Thyroid gland (tissue), 4 donors: ENCODE data around the gene DPP3. TPM values are rescaled to one million over a fixed set of nuclear protein-coding genes. Genes with fewer than 3 reads are reported as not detected.
"Not testable (repeated sequence)": the region's sequence is repeated elsewhere in the genome, so short reads cannot be mapped to it uniquely, and the experiment has no call there.

ENCODE experiments used
- DNase-seq, 2 donors: peaks; one replicate each; pipeline ENCODE4 v3.0.0-alpha.2; 2019
- H3K27ac ChIP-seq, 3 donors: fragments of 200-600 bp; sonication (generic); 1 replicate in 2 of 3; 2 replicates in 1 of 3; pipeline ENCODE4 v1.5.1; 2016 to 2019; ENCODE audit warnings: mild to moderate bottlenecking in 1 of 3, moderate library complexity in 1 of 3
- H3K27me3 ChIP-seq: fragments of 200-600 bp; sonication (generic); one replicate; pipeline ENCODE4 v1.5.1; 2019
- H3K36me3 ChIP-seq, 2 donors: fragments of 200-600 bp; sonication (generic); one replicate each; pipeline ENCODE4 v1.5.1; 2016 to 2019
- H3K4me1 ChIP-seq, 2 donors: fragments of 200-600 bp; sonication (generic); one replicate each; pipeline ENCODE4 v1.5.1; 2017 to 2019
- H3K4me3 ChIP-seq, 3 donors: fragments of 200-600 bp; sonication (generic); replicated peaks in 1 of 3; 1 replicate in 2 of 3; 2 replicates in 1 of 3; pipeline ENCODE4 v1.5.1; 2016; ENCODE audit warnings: mild to moderate bottlenecking in 1 of 3
- H3K9me3 ChIP-seq: fragments of 200-600 bp; sonication (generic); one replicate; pipeline ENCODE4 v1.5.1; 2017
- POLR2A ChIP-seq, 2 donors: fragments of 450-650 bp; IDR thresholded peaks; one replicate each; pipeline ENCODE4 v1.6.1; 2017; ENCODE audit warnings: antibody characterized with exemption in 2 of 2, mild to moderate bottlenecking in 2 of 2, moderate library complexity in 1 of 2
- WGBS, 2 donors: methylation state at CpG; one replicate each; pipeline ENCODE4 v1.1.5; 2017; 5-methylcytosine and 5-hydroxymethylcytosine counted together
- intact Hi-C: fragments of 100-400 bp; cut with DNase I; formaldehyde crosslinking; loops from one replicate; pipeline ENCODE4 v1.15.1; 2023
- total RNA-seq, 4 donors: library from RNA; depleted of rRNA; stranded (reverse); fragments of >200 nt; gene quantifications; one replicate each; pipeline ENCODE4 v1.2.3, GENCODE V29; 2016
- TF ChIP-seq, protein P1 (sequence below), 6 experiments: fragments of 200-600 bp in 3 of 6; fragments of 450-650 bp in 3 of 6; sonication (generic) in 3 of 6; IDR thresholded peaks; one replicate each; pipeline ENCODE4 v1.5.1; 2016 to 2019; ENCODE audit warnings: antibody characterized with exemption in 6 of 6, mild to moderate bottlenecking in 2 of 6, inconsistent platforms in 1 of 6, moderate library complexity in 1 of 6

Gene DPP3
- total RNA-seq, 4 donors from 2014 or later = 10.9 to 38.7 (median 35.8) TPM

DNA sequence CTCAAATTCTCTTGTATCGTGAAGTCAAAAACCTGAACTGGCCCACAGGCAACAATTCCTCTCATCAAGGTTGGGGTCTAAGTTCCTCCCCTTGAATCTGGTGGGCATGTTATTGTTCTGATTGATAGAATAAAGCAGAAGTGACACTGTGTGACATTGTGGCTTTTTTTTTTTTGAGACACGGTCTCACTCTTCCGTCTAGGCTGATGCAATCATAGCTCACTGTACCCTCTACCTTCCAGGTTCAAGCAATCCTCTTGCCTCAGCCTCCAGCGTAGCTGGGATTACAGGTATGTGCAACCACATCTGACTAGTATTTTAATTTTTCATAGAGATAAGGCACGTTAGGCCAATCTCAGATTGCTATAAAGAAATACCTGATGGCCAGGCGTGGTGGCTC, 22.4 kb upstream of the DPP3 start:
- no peaks in the 10 kb centered on the region for H3K9me3 ChIP-seq
- H3K4me1 ChIP-seq = no peaks in the 10 kb centered on the region
- intact Hi-C loops = no loop called here
- TF ChIP-seq POLR2A (IDR thresholded peaks at IDR 0.05) = no peak
- TF ChIP-seq, protein P1, sequence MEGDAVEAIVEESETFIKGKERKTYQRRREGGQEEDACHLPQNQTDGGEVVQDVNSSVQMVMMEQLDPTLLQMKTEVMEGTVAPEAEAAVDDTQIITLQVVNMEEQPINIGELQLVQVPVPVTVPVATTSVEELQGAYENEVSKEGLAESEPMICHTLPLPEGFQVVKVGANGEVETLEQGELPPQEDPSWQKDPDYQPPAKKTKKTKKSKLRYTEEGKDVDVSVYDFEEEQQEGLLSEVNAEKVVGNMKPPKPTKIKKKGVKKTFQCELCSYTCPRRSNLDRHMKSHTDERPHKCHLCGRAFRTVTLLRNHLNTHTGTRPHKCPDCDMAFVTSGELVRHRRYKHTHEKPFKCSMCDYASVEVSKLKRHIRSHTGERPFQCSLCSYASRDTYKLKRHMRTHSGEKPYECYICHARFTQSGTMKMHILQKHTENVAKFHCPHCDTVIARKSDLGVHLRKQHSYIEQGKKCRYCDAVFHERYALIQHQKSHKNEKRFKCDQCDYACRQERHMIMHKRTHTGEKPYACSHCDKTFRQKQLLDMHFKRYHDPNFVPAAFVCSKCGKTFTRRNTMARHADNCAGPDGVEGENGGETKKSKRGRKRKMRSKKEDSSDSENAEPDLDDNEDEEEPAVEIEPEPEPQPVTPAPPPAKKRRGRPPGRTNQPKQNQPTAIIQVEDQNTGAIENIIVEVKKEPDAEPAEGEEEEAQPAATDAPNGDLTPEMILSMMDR (IDR thresholded peaks at IDR 0.05) = no peak
- no peak overlapping the region for H3K4me3 ChIP-seq
- WGBS, 2 donors = 86 to 92% methylated on average over 6 of the region's 6 CpGs
- no peaks in the 10 kb centered on the region for H3K36me3 ChIP-seq
- H3K27me3 ChIP-seq = no peaks in the 10 kb centered on the region
- DNase-seq = no peak
- no peak overlapping the region for H3K27ac ChIP-seq

DNA sequence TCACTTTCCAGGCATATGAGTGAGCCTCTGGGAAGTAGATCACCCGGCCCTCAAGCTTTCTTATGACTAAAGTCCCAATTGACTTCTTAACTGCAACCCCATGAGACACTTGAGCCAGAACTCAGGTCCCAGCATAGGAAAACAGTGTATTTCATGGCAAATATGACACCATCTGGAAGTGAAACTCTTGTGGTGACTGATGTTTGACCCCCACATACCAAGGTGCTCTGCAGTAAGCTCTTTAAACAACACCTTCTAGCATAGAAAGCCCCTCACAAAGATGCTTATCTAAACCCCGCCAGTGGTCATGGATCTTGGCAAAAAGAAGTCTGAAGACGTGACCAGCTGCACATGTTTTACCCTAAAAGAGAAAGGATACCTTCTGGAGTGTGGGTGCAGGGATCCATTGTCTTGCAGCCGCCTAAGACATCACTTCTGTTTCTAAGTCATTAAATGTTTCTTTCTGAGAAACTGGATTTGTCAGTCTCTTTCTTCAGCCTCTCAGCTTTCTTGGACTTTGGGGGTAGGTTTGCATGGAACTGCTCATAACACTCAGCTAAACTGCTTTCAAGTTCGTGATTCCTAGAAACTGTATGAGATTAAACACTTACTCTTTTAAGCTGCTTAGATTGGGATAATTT, 21.0 kb upstream of the DPP3 start:
- Histone ChIP-seq H3K4me1 (no peaks in the 10 kb centered on the region), H3K36me3 (no peaks in the 10 kb centered on the region), H3K4me3 (no peak overlapping the region), H3K27ac (no peak overlapping the region), H3K9me3 (no peaks in the 10 kb centered on the region), H3K27me3 (no peaks in the 10 kb centered on the region)
- DNase-seq = no peak
- WGBS, 2 donors = 53 to 59% methylated on average over 4 to 5 of the region's 5 CpGs
- no peak for TF ChIP-seq POLR2A (IDR thresholded peaks at IDR 0.05)
- TF ChIP-seq, protein P1 (IDR thresholded peaks at IDR 0.05) = no peak
- intact Hi-C loops = no loop called here

DNA sequence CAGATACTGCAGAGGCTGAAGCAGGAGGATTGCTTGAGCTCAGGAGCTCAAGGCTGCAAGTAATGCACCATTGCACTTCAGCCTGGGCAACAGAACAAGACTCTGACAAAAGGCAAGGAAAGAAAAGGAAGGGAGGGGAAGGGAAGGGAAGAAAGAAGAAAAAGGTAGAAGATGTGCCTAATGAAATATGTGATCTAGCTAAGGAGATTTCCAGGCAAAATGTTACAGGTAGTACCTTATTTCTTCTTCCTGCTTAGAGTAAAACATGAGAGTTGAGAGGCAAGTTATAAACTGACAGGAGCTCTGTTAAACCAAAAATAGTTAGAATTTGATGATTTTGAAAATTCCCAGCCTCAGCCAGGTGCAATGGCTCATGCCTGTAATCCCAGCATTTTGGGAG, 18.2 kb upstream of the DPP3 start:
- TF ChIP-seq POLR2A (IDR thresholded peaks at IDR 0.05) = no peak
- TF ChIP-seq, protein P1 (IDR thresholded peaks at IDR 0.05) = no peak
- intact Hi-C loops = no loop called here
- no peak overlapping the region for H3K27ac ChIP-seq
- H3K4me3 ChIP-seq = no peak overlapping the region
- no peaks in the 10 kb centered on the region for H3K27me3 ChIP-seq
- no peak for DNase-seq
- H3K36me3 ChIP-seq = no peaks in the 10 kb centered on the region
- H3K9me3 ChIP-seq = no peaks in the 10 kb centered on the region
- no peaks in the 10 kb centered on the region for H3K4me1 ChIP-seq

DNA sequence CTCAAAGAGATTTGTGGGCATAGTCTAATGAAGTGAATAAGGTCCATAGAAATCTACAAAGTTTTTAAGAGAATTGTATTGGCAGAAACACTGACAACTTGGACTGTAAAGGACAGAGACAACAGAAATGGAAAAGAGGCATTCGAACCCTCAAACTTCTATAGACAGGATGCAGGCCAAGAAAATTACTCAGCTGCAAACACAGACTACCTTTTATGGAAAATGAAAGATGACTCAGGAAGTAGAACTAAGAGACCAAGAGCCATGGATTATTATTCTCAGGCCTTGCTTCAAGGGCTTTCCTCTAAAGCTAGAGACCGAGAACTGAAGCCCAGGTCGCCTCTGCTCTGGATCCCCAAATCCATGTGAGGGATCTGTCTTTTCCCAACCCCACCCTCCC, 17.3 kb upstream of the DPP3 start:
- intact Hi-C loops = no loop called here
- no peaks in the 10 kb centered on the region for H3K27me3 ChIP-seq
- DNase-seq = no peak
- H3K4me3 ChIP-seq = no peak overlapping the region
- no peak overlapping the region for H3K27ac ChIP-seq
- no peaks in the 10 kb centered on the region for H3K9me3 ChIP-seq
- WGBS, 2 donors = 89 to 93% methylated on average over 3 of the region's 3 CpGs
- H3K36me3 ChIP-seq = no peaks in the 10 kb centered on the region
- H3K4me1 ChIP-seq = peaks cover 4 to 7% of the 10 kb centered on the region in 2 donors
- no peak for TF ChIP-seq POLR2A (IDR thresholded peaks at IDR 0.05)
- TF ChIP-seq, protein P1 (IDR thresholded peaks at IDR 0.05) = no peak

DNA sequence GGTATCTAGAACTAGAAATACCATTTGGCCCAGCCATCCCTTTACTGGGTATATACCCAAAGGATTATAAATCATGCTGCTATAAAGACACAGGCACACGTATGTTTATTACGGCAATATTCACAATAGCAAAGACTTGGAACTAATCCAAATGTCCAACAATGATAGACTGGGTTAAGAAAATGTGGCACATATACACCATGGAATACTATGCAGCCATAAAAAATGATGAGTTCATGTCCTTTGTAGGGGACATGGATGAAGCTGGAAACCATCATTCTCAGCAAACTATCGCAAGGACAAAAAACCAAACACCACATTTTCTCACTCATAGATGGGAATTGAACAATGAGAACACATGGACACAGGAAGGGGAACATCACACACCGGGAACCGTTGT, 16.1 kb upstream of the DPP3 start:
- 94% methylated on average over 5 of the region's 5 CpGs for WGBS, 2 donors
- H3K4me1 ChIP-seq, H3K27ac ChIP-seq, H3K4me3 ChIP-seq, intact Hi-C loops, H3K27me3 ChIP-seq, H3K9me3 ChIP-seq, H3K36me3 ChIP-seq, DNase-seq: not testable (repeated sequence)

DNA sequence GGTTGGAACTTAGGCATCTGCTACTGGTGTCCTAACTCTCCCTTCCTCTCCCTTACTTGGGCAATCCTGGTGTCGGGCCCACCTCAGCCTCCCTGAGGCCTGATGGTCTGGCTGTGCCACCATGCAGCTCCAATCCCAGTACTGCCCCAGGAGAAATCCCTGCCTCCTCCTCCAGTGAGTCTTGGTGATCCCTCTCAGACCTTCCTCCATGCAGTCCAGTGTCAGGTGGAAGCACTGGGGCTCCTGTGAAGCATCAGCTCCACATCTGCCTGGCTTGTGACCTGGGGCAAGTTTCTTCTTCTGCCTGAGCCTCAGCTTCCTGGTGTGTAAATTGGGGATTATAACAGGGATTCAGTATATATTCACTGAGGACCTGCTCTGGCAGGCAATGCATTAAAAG, 15.3 kb upstream of the DPP3 start:
- TF ChIP-seq, protein P1 (IDR thresholded peaks at IDR 0.05) = no peak
- no peak for TF ChIP-seq POLR2A (IDR thresholded peaks at IDR 0.05)
- no peak overlapping the region for H3K4me3 ChIP-seq
- no peaks in the 10 kb centered on the region for H3K9me3 ChIP-seq
- DNase-seq = no peak
- peaks cover 4 to 9% of the 10 kb centered on the region in 2 donors for H3K4me1 ChIP-seq
- H3K27ac ChIP-seq = no peak overlapping the region
- H3K36me3 ChIP-seq = no peaks in the 10 kb centered on the region
- WGBS, 2 donors = 92 to 100% methylated on average over 1 of the region's 1 CpG
- no peaks in the 10 kb centered on the region for H3K27me3 ChIP-seq
- intact Hi-C loops = no loop called here
